Fibroblast of skin of scalp (primary cell): ENCODE data around the gene CHMP4B.

Source experiments
- DNase-seq: peaks from one replicate; pipeline ENCODE4 v3.0.0-alpha.2; 2013

CHMP4B gene

GRCh38 chr20:33865761-33866370, 54.7 kb downstream of the CHMP4B start:
- DNase-seq: no peak

- no peak for DNase-seq
These were observed 55.4 kb downstream of the CHMP4B start for GRCh38 chr20:33866398-33867100.

GRCh38 chr20:33868042-33868441, 56.9 kb downstream of the CHMP4B start:
- DNase-seq: no peak

- DNase-seq: no peak
These were observed 57.4 kb downstream of the CHMP4B start for GRCh38 chr20:33868595-33868994.

GRCh38 chr20:33869283-33869682, 58.1 kb downstream of the CHMP4B start:
- no peak for DNase-seq

GRCh38 chr20:33871362-33871761, 60.2 kb downstream of the CHMP4B start:
- DNase-seq: no peak

GRCh38 chr20:33874129-33874528, 63.0 kb downstream of the CHMP4B start:
- no peak for DNase-seq

GRCh38 chr20:33875055-33875454, 63.9 kb downstream of the CHMP4B start:
- no peak for DNase-seq

- no peak for DNase-seq
These were observed 64.4 kb downstream of the CHMP4B start for GRCh38 chr20:33875534-33876026.

GRCh38 chr20:33878583-33878982, 67.4 kb downstream of the CHMP4B start:
- no peak for DNase-seq

GRCh38 chr20:33880396-33880795, 69.2 kb downstream of the CHMP4B start:
- no peak for DNase-seq

- DNase-seq: no peak
These were observed 70.8 kb downstream of the CHMP4B start for GRCh38 chr20:33881989-33882388.

GRCh38 chr20:33882481-33882880, 71.3 kb downstream of the CHMP4B start:
- no peak for DNase-seq

GRCh38 chr20:33883164-33883563, 72.0 kb downstream of the CHMP4B start:
- DNase-seq: no peak

GRCh38 chr20:33884633-33885032, 73.5 kb downstream of the CHMP4B start:
- no peak for DNase-seq

GRCh38 chr20:33889312-33889711, 78.2 kb downstream of the CHMP4B start:
- no peak for DNase-seq

GRCh38 chr20:33890557-33890956, 79.4 kb downstream of the CHMP4B start:
- DNase-seq: peak; percentile 40

GRCh38 chr20:33893314-33893713, 82.2 kb downstream of the CHMP4B start:
- peak; percentile 70 for DNase-seq

- DNase-seq: peak; percentile 35
These were observed 83.7 kb downstream of the CHMP4B start for GRCh38 chr20:33894798-33895197.

GRCh38 chr20:33896509-33896908, 85.4 kb downstream of the CHMP4B start:
- peak; percentile 70 for DNase-seq

GRCh38 chr20:33897313-33897912, 86.3 kb downstream of the CHMP4B start:
- no peak for DNase-seq

- no peak for DNase-seq
These were observed 88.0 kb downstream of the CHMP4B start for GRCh38 chr20:33899106-33899505.

GRCh38 chr20:33900521-33901131, 89.5 kb downstream of the CHMP4B start:
- no peak for DNase-seq
